Gastroesophageal sphincter (tissue), 4 donors: ENCODE data around the gene KLK1. TPM values are rescaled to one million over a fixed set of nuclear protein-coding genes. Genes with fewer than 3 reads are reported as not detected.

Experiments used
- ATAC-seq: fragments of 150-250 bp; one replicate; pipeline ENCODE4 v1.9.1; 2016; ENCODE audit warnings: mild to moderate bottlenecking, moderate library complexity
- H3K27ac ChIP-seq, 4 donors: fragments of 200-600 bp; sonication (generic) in 3 of 4; 1 replicate in 3 of 4; 2 replicates in 1 of 4; pipeline ENCODE4 v1.5.1; 2016 to 2019
- H3K27me3 ChIP-seq: fragments of 200-600 bp; sonication (generic); one replicate; pipeline ENCODE4 v1.5.1; 2019
- H3K36me3 ChIP-seq, 2 donors: fragments of 200-600 bp; sonication (generic); one replicate each; pipeline ENCODE4 v1.5.1; 2019; ENCODE audit warnings: control low read depth in 1 of 2
- H3K4me1 ChIP-seq, 3 donors: fragments of 200-600 bp; sonication (generic); 1 replicate in 2 of 3; 2 replicates in 1 of 3; pipeline ENCODE4 v1.5.1; 2016 to 2019; ENCODE audit warnings: control low read depth in 2 of 3
- H3K4me3 ChIP-seq, 2 donors: fragments of 200-600 bp; sonication (generic); one replicate each; pipeline ENCODE4 v1.5.1; 2019; ENCODE audit warnings: mild to moderate bottlenecking in 1 of 2, moderate library complexity in 1 of 2
- H3K9me3 ChIP-seq, 3 donors: fragments of 200-600 bp; sonication (generic); one replicate each; pipeline ENCODE4 v1.5.1; 2017 to 2019; ENCODE audit warnings: control low read depth in 2 of 3
- EP300 ChIP-seq: sonication (generic); formaldehyde crosslinking; IDR thresholded peaks from one replicate; pipeline ENCODE4 v1.6.1; 2017; ENCODE audit warnings: antibody characterized with exemption, mild to moderate bottlenecking
- POLR2A ChIP-seq, 2 donors: fragments of 450-650 bp; IDR thresholded peaks; one replicate each; pipeline ENCODE4 v1.6.1; 2017; ENCODE audit warnings: antibody characterized with exemption in 2 of 2, mild to moderate bottlenecking in 2 of 2, moderate library complexity in 1 of 2
- POLR2AphosphoS5 ChIP-seq: sonication (generic); formaldehyde crosslinking; IDR thresholded peaks from one replicate; pipeline ENCODE4 v1.6.1; 2017; ENCODE audit warnings: antibody characterized with exemption
- WGBS, 2 donors: methylation state at CpG; one replicate each; pipeline ENCODE4 v1.1.5; 2018; ENCODE audit warnings: low coverage in 1 of 2; 5-methylcytosine and 5-hydroxymethylcytosine counted together
- total RNA-seq, 4 donors: library from RNA; depleted of rRNA; stranded (reverse); fragments of >200 nt; gene quantifications; one replicate each; pipeline ENCODE4 v1.1.0, GENCODE V29; 2016
- TF ChIP-seq, protein P1 (sequence below), 4 experiments: fragments of 200-600 bp in 2 of 4; fragments of 450-650 bp in 2 of 4; sonication (generic) in 1 of 4; IDR thresholded peaks; one replicate each; pipeline ENCODE4 v1.5.1; 2017 to 2019; ENCODE audit warnings: antibody characterized with exemption in 4 of 4, mild to moderate bottlenecking in 2 of 4, moderate library complexity in 2 of 4

KLK1 gene
- total RNA-seq, 4 donors from 2014 or later = not detected

DNA sequence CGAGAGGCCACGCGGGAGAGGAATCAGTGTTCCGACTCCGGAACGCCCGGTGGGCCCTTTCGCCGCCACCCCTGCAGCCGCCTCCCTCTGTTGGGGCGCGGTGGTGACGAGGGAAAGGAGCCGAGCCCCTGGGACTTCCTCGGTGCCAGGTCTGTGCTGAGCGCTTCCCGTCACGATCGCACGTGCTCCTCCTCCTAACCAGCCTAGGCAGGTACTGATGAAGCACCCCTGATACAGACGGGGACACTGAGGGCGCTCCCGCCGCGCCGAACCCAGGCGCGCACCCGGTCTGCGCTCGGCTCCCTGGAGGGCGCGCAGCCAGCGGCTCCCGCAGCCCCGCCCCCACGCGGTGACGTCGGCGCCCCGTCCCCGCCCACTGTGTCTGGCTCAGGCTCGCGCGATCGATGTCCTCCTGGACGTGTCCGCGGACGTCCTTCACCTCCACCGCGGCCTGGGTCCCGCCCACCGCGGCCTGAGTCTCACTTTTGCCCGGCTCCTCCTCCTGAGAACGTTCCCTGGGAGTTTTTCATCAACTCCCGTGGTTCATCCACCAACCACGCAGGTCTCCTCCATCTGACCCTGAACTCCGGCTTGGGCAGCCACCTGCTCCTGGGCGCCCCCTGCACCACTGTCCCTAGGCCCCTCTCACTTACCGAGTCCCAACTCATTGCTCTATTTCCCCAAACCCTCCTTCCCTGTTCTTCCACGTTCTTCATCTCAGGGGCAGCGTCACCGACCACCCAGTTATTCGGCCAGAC lies 12.4 kb upstream of the KLK1 start:
- TF ChIP-seq, protein P1, sequence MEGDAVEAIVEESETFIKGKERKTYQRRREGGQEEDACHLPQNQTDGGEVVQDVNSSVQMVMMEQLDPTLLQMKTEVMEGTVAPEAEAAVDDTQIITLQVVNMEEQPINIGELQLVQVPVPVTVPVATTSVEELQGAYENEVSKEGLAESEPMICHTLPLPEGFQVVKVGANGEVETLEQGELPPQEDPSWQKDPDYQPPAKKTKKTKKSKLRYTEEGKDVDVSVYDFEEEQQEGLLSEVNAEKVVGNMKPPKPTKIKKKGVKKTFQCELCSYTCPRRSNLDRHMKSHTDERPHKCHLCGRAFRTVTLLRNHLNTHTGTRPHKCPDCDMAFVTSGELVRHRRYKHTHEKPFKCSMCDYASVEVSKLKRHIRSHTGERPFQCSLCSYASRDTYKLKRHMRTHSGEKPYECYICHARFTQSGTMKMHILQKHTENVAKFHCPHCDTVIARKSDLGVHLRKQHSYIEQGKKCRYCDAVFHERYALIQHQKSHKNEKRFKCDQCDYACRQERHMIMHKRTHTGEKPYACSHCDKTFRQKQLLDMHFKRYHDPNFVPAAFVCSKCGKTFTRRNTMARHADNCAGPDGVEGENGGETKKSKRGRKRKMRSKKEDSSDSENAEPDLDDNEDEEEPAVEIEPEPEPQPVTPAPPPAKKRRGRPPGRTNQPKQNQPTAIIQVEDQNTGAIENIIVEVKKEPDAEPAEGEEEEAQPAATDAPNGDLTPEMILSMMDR (IDR thresholded peaks at IDR 0.05) = no peak
- TF ChIP-seq POLR2A (IDR thresholded peaks at IDR 0.05) = no peak
- no peak for TF ChIP-seq POLR2AphosphoS5
- no peak for TF ChIP-seq EP300
- Histone ChIP-seq H3K27me3 (peaks cover 78% of the 10 kb centered on the region), H3K4me1 (peaks cover 0 to 14% (median 5%) of the 10 kb centered on the region in 3 donors), H3K36me3 (no peaks in the 10 kb centered on the region), H3K9me3 (no peaks in the 10 kb centered on the region), H3K27ac (peak overlapping the region in 1 of 4 donors; percentile 39), H3K4me3 (peak overlapping the region; percentile 12 to 49)
- ATAC-seq = peak; percentile 90
- WGBS, 2 donors = 8 to 27% methylated on average over 4 to 19 of the region's 67 CpGs

GRCh38 chr19:50835103-50835784 lies 11.7 kb upstream of the KLK1 start:
- H3K9me3 ChIP-seq = no peaks in the 10 kb centered on the region
- 0 to 56% methylated on average over 1 to 6 of the region's 13 CpGs for WGBS, 2 donors
- H3K36me3 ChIP-seq = no peaks in the 10 kb centered on the region
- peaks cover 0 to 14% (median 5%) of the 10 kb centered on the region in 3 donors for H3K4me1 ChIP-seq
- H3K27me3 ChIP-seq = peaks cover 85% of the 10 kb centered on the region
- TF ChIP-seq EP300 (no peak), POLR2A (IDR thresholded peaks at IDR 0.05) (no peak), POLR2AphosphoS5 (no peak)
- TF ChIP-seq, protein P1 (IDR thresholded peaks at IDR 0.05) = no peak
- H3K4me3 ChIP-seq = peak overlapping the region; percentile 12 to 49
- H3K27ac ChIP-seq = peak overlapping the region in 1 of 4 donors; percentile 39
- peak; percentile 5 for ATAC-seq

DNA sequence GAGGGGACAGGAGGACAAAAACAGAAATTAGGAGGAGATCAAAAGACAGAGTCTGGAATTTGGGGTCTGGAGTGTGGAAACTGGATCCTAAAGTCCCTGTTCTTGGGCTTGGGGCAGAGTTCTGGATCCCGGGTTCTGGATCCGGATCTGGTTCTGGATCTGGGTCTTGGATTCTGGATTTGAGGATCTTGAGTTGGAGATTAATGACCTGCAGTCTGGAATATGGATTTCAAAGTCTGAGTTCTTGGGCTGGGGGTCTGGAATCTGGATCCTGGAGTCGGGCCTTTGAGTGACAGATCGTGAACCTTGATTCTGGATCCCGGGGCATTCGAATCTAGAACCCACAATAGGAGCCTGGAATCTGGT lies 10.2 kb upstream of the KLK1 start:
- no peak for ATAC-seq
- Histone ChIP-seq H3K27me3 (peaks cover 93% of the 10 kb centered on the region), H3K4me3 (no peak overlapping the region), H3K4me1 (peaks cover 0 to 14% (median 5%) of the 10 kb centered on the region in 3 donors), H3K9me3 (no peaks in the 10 kb centered on the region), H3K36me3 (no peaks in the 10 kb centered on the region), H3K27ac (no peak overlapping the region)
- 92 to 96% methylated on average over 2 to 6 of the region's 6 CpGs for WGBS, 2 donors
- TF ChIP-seq EP300 = no peak
- no peak for TF ChIP-seq POLR2AphosphoS5
- TF ChIP-seq, protein P1 (IDR thresholded peaks at IDR 0.05) = no peak

DNA sequence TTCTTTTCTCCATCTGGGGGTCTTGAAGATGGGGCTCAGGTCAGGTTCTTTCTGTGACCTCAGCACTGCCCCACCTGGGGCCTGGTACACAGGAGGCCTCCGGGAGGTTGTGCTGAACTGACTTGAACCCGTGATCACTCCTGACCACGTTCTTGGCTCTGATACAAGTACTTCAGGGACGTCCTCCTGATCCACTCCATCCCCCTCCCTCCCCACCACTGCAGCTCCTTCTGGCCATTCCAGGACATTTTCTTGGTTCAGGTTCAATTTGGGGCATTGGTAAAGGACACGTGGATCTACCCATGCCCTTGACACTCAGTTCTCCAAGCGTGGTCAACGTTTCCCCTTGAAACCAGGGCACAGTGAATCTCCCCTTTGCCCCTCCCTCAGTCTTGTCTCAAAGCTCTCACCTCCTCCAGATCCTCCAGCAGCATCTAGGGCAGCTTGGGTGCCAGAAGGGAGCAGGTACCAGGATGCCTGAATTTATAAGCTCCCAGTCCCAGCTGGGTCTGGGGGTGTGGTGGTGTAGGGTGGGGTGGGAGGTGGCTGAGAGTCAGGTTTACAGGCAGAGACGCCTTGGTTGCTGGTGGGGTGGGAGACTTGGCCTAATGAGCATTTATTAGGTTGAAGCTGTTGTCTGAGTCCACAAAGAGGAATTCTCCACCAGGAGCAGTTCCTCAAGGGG lies 9.7 kb upstream of the KLK1 start, which contains the start of gene KLK15:
TSS of gene KLK15 (minus strand) at position 458 of the 685 bp plus-strand sequence. CDS start 2,082 bp downstream, outside the sequence.
- H3K4me1 ChIP-seq = peaks cover 0 to 14% (median 5%) of the 10 kb centered on the region in 3 donors
- H3K36me3 ChIP-seq = no peaks in the 10 kb centered on the region
- H3K9me3 ChIP-seq = no peaks in the 10 kb centered on the region
- no peak within 1 kb of the TSS for H3K4me3 ChIP-seq
- 61 to 64% methylated on average over 5 of the region's 8 CpGs for WGBS, 2 donors
- TF ChIP-seq, protein P1 (IDR thresholded peaks at IDR 0.05) = no peak
- TF ChIP-seq POLR2AphosphoS5 (no peak), POLR2A (IDR thresholded peaks at IDR 0.05) (no peak), EP300 (no peak)
- H3K27me3 ChIP-seq = peaks cover 92% of the 10 kb centered on the region
- ATAC-seq = no peak
- no peak within 1 kb of the TSS for H3K27ac ChIP-seq
